Sigmoid colon (tissue), 4 donors: Measurements from ENCODE around the gene GARNL3.

ENCODE experiments used
- CTCF ChIP-seq, 4 experiments: fragments of 450-650 bp in 3 of 4; fragments of 200-600 bp in 1 of 4; IDR thresholded peaks; one replicate each; pipeline ENCODE4 v1.5.1; 2016 to 2019; ENCODE audit warnings: antibody characterized with exemption in 4 of 4, mild to moderate bottlenecking in 3 of 4, moderate library complexity in 2 of 4
- POLR2A ChIP-seq, 2 donors: fragments of 450-650 bp; IDR thresholded peaks; one replicate each; pipeline ENCODE4 v1.6.1; 2016; ENCODE audit warnings: antibody characterized with exemption in 2 of 2, mild to moderate bottlenecking in 2 of 2, moderate library complexity in 2 of 2
- POLR2AphosphoS5 ChIP-seq, 4 donors: sonication (generic); formaldehyde crosslinking; IDR thresholded peaks; one replicate each; pipeline ENCODE4 v1.6.1; 2017; ENCODE audit warnings: antibody characterized with exemption in 4 of 4

GRCh38 chr9:127423476-127423933 is 158.9 kb downstream of the GARNL3 start:
- TF ChIP-seq CTCF (IDR thresholded peaks at IDR 0.05) (no peak), POLR2A (IDR thresholded peaks at IDR 0.05) (no peak), POLR2AphosphoS5 (IDR thresholded peaks at IDR 0.05) (no peak)
